ENCODE measurements around the gene UNC45A. TPM values are rescaled to one million over a fixed set of nuclear protein-coding genes. Genes with fewer than 3 reads are reported as not detected.

Gene UNC45A
- total and polyA plus RNA-seq, 4 experiments from 2014 or later, result 41.7 to 72.3 (median 70.0) TPM

DNA sequence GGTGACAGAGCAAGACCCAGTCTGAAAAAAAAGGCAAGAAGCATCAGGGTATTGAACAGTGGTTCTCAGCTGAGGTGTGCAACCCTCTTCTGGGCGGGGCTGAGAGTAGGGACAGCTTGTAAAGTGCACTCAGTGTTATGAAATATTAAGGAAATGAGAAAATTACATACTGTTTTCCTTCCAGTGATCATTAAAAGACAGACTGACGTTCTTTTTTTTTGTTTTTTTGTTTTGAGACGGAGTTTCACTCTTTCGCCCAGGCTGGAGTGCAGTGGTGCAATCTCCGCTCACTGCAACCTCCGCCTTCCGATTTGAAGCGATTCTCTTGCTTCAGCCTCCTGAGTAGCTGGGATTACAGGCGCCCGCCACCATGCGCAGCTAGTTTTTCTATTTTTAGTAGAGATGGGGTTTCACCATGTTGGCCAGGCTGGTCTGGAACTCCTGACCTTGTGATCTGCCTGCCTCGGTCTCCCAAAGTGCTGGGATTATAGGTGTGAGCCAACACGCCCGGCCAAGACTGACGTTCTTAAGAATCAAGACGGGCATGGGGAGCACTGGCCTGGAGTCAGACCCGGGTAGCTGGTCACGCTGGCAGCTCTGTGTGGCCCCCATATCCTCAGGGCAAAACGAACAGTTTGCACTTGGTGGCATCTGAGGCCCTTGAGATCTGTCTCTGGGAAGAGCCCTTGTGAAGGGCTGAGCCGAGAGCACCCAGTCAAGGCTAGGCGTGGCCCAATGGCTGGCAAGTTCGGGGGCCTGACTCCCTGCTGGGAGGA, 20.6 kb upstream of the UNC45A start:
- Mint-ChIP-seq H3K4me1 (no peaks in the 10 kb centered on the region), H3K4me3 (no peak overlapping the region), H3K36me3 (peaks cover 59 to 79% of the 10 kb centered on the region in 2 donors), H3K9me3 (no peaks in the 10 kb centered on the region), H3K27me3 (no peaks in the 10 kb centered on the region), H3K27ac (peak overlapping the region in 2 of 7 donors; percentile 46 to 57)
- Histone ChIP-seq H3K36me3 (ENCODE audit: insufficient read depth, low read length) (peaks cover 90% of the 10 kb centered on the region), H3K4me1 (ENCODE audit: insufficient read depth, low read length) (no peaks in the 10 kb centered on the region), H3K27ac (ENCODE audit: low read depth, low read length) (no peak overlapping the region), H3K9me3 (ENCODE audit: control insufficient read depth in 1 of 2, low read length in 2 of 2) (no peaks in the 10 kb centered on the region), H3K27me3 (ENCODE audit: insufficient read depth, low read length) (no peaks in the 10 kb centered on the region), H3K4me3 (ENCODE audit: low read length in 2 of 2) (no peak overlapping the region)
- intact Hi-C loops (cut with micrococcal nuclease), result no loop called here
- DNase-seq, result no peak
- ChIA-PET POLR2A (ENCODE audit: partially characterized antibody) (interaction anchor here (1.1 to 2.0 kb wide), 2 partner anchors 12 to 15 kb away, joined by 3 to 11 read pairs; partner anchors contain the start of gene MAN2A2), CTCF (ENCODE audit: partially characterized antibody) (interaction anchor here (2.2 kb wide), 1 partner anchor 18 kb away, joined by 13 read pairs; the partner anchor contains the start of gene HDDC3)

DNA sequence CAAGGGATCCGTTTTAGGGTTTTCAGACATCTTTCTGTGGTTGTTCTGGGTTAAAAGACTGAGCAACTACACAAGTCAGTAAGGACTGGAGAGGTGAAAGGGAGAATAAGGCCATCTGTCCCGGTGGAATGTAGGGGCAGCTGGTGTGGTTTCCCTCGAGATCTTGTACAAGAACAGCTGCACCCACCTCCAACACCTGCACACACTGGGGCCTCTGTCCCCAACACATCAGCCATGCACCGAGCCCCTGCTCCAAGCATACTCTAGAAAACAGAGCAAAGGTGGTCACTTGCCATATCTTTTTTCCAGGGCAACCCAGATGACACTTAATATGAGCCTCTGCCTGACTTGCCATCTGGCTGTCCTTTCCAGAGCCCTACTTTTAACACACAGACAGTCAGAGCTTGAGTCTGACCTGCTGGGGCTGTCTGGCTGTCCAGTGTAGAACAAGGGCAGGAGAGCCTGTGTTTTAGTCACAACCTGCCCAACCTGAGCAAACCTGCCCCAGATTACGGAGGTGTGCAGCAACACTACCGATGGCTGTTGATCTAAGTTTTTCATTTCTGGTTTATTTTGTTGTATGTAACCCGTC, 19.8 kb upstream of the UNC45A start:
- Histone ChIP-seq H3K27me3 (ENCODE audit: insufficient read depth, low read length) (no peaks in the 10 kb centered on the region), H3K36me3 (ENCODE audit: insufficient read depth, low read length) (peaks cover 92% of the 10 kb centered on the region), H3K4me1 (ENCODE audit: insufficient read depth, low read length) (no peaks in the 10 kb centered on the region), H3K4me3 (ENCODE audit: low read length in 2 of 2) (no peak overlapping the region), H3K27ac (ENCODE audit: low read depth, low read length) (no peak overlapping the region), H3K9me3 (ENCODE audit: control insufficient read depth in 1 of 2, low read length in 2 of 2) (no peaks in the 10 kb centered on the region)
- H3K36me3 Mint-ChIP-seq, result peaks cover 66 to 81% of the 10 kb centered on the region in 2 donors
- no peaks in the 10 kb centered on the region for H3K27me3 Mint-ChIP-seq
- no peaks in the 10 kb centered on the region for H3K9me3 Mint-ChIP-seq
- intact Hi-C loops (cut with micrococcal nuclease), result no loop called here
- CTCF ChIA-PET (ENCODE audit: partially characterized antibody), result interaction anchor here (1.0 kb wide), 1 partner anchor 17 kb away, joined by 3 read pairs; the partner anchor contains the start of gene HDDC3
- no peaks in the 10 kb centered on the region for H3K4me1 Mint-ChIP-seq
- H3K27ac Mint-ChIP-seq, result peak overlapping the region in 1 of 7 donors; percentile 7
- no peak for DNase-seq
- H3K4me3 Mint-ChIP-seq, result no peak overlapping the region
- POLR2A ChIA-PET (ENCODE audit: partially characterized antibody), result no interaction called here

DNA sequence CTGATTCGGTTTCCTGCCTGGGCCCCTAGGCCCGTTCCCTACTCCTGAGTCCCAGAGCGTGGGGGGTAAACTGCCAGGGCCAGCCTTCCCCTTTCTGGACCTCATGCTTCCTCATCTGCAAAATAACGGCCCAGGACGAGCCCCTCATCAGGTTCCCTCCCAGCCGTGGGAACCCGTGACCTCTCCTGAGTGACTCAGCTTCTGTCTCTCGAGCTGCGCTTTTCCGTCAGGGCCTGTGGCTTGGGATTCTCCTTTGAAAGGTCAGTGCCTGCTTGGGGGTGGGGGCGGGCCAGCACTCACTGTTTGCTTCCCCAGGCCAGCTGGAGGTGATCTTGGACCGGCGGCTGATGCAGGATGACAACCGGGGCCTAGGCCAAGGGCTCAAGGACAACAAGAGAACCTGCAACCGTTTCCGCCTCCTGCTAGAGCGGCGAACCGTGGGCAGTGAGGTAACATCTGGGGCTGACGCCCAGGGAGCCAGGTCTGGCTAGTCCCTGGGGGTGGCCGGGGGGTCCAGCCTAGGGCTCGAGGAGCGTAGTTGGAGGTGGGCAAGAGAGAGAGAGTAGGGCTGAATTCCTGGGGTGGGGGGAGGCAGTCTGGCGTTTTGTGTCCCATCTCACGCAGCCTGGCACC, 19.2 kb upstream of the UNC45A start:
- CTCF ChIA-PET (ENCODE audit: partially characterized antibody), result interaction anchor here (1.0 kb wide), 1 partner anchor 17 kb away, joined by 3 read pairs; the partner anchor contains the start of gene HDDC3
- no peaks in the 10 kb centered on the region for H3K4me1 Mint-ChIP-seq
- Histone ChIP-seq H3K36me3 (ENCODE audit: insufficient read depth, low read length) (peaks cover 91% of the 10 kb centered on the region), H3K27ac (ENCODE audit: low read depth, low read length) (no peak overlapping the region), H3K27me3 (ENCODE audit: insufficient read depth, low read length) (no peaks in the 10 kb centered on the region), H3K9me3 (ENCODE audit: control insufficient read depth in 1 of 2, low read length in 2 of 2) (no peaks in the 10 kb centered on the region), H3K4me3 (ENCODE audit: low read length in 2 of 2) (no peak overlapping the region), H3K4me1 (ENCODE audit: insufficient read depth, low read length) (no peaks in the 10 kb centered on the region)
- H3K27ac Mint-ChIP-seq, result peak overlapping the region in 1 of 7 donors; percentile 68
- DNase-seq, result no peak
- H3K27me3 Mint-ChIP-seq, result no peaks in the 10 kb centered on the region
- no peak overlapping the region for H3K4me3 Mint-ChIP-seq
- no peaks in the 10 kb centered on the region for H3K9me3 Mint-ChIP-seq
- peaks cover 63 to 83% of the 10 kb centered on the region in 2 donors for H3K36me3 Mint-ChIP-seq
- intact Hi-C loops (cut with micrococcal nuclease), result no loop called here
- POLR2A ChIA-PET (ENCODE audit: partially characterized antibody), result no interaction called here

DNA sequence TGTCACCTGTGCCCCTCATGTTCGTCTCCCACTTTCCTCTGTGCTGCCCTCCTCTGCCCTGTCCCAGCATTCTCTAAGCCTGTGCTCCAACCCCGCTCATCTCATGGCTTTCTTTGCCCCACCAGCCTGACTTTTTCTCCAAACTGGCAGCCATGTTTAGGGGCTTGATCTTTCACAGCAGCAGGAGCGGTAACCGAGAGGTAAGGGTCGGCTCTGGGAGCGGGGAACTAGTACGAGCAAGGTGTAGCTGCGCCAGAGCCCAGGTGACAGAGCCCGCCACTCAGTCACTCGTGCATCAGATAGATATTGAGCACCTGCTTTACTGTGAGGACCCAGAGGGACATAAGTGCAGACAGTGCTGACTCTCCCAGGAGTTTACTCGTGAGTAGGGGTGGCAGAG, 18.6 kb upstream of the UNC45A start:
- H3K4me1 ChIP-seq (ENCODE audit: insufficient read depth, low read length), result no peaks in the 10 kb centered on the region
- peaks cover 91% of the 10 kb centered on the region for H3K36me3 ChIP-seq (ENCODE audit: insufficient read depth, low read length)
- intact Hi-C loops (cut with micrococcal nuclease), result no loop called here
- DNase-seq, result no peak
- Mint-ChIP-seq H3K27me3 (no peaks in the 10 kb centered on the region), H3K27ac (peak overlapping the region in 2 of 7 donors; percentile 18 to 68), H3K9me3 (no peaks in the 10 kb centered on the region), H3K4me1 (no peaks in the 10 kb centered on the region), H3K4me3 (no peak overlapping the region), H3K36me3 (peaks cover 65 to 87% of the 10 kb centered on the region in 2 donors)
- H3K9me3 ChIP-seq (ENCODE audit: control insufficient read depth in 1 of 2, low read length in 2 of 2), result no peaks in the 10 kb centered on the region
- ChIA-PET CTCF (ENCODE audit: partially characterized antibody) (interaction anchor here (1.0 kb wide), 1 partner anchor 16 kb away, joined by 3 read pairs; the partner anchor contains the start of gene HDDC3), POLR2A (ENCODE audit: partially characterized antibody) (interaction anchor here (1.0 kb wide), 1 partner anchor 13 kb away, joined by 3 read pairs; the partner anchor contains the start of gene MAN2A2)
- H3K27me3 ChIP-seq (ENCODE audit: insufficient read depth, low read length), result no peaks in the 10 kb centered on the region
- no peak overlapping the region for H3K27ac ChIP-seq (ENCODE audit: low read depth, low read length)
- H3K4me3 ChIP-seq (ENCODE audit: low read length in 2 of 2), result no peak overlapping the region

- Mint-ChIP-seq H3K36me3 (peaks cover 64 to 85% of the 10 kb centered on the region in 2 donors), H3K27me3 (no peaks in the 10 kb centered on the region), H3K27ac (no peak overlapping the region), H3K4me3 (no peak overlapping the region), H3K4me1 (no peaks in the 10 kb centered on the region), H3K9me3 (no peaks in the 10 kb centered on the region)
- no peak overlapping the region for H3K27ac ChIP-seq (ENCODE audit: low read depth, low read length)
- H3K9me3 ChIP-seq (ENCODE audit: control insufficient read depth in 1 of 2, low read length in 2 of 2), result no peaks in the 10 kb centered on the region
- ChIA-PET POLR2A (ENCODE audit: partially characterized antibody) (interaction anchor here (1.0 to 5.7 kb wide), 2 partner anchors 14 to 15 kb away, joined by 3 to 40 read pairs; partner anchors contain the start of genes HDDC3, MAN2A2 and UNC45A), CTCF (ENCODE audit: partially characterized antibody) (interaction anchor here (1.9 to 2.8 kb wide), 2 partner anchors 14 to 16 kb away, joined by 5 to 6 read pairs; partner anchors contain the start of gene HDDC3)
- no peaks in the 10 kb centered on the region for H3K4me1 ChIP-seq (ENCODE audit: insufficient read depth, low read length)
- intact Hi-C loops (cut with micrococcal nuclease), result no loop called here
- no peak overlapping the region for H3K4me3 ChIP-seq (ENCODE audit: low read length in 2 of 2)
- DNase-seq, result no peak
- no peaks in the 10 kb centered on the region for H3K27me3 ChIP-seq (ENCODE audit: insufficient read depth, low read length)
- peaks cover 82% of the 10 kb centered on the region for H3K36me3 ChIP-seq (ENCODE audit: insufficient read depth, low read length)
These were observed 17.5 kb upstream of the UNC45A start for GRCh38 chr15:90917569-90917968.

DNA sequence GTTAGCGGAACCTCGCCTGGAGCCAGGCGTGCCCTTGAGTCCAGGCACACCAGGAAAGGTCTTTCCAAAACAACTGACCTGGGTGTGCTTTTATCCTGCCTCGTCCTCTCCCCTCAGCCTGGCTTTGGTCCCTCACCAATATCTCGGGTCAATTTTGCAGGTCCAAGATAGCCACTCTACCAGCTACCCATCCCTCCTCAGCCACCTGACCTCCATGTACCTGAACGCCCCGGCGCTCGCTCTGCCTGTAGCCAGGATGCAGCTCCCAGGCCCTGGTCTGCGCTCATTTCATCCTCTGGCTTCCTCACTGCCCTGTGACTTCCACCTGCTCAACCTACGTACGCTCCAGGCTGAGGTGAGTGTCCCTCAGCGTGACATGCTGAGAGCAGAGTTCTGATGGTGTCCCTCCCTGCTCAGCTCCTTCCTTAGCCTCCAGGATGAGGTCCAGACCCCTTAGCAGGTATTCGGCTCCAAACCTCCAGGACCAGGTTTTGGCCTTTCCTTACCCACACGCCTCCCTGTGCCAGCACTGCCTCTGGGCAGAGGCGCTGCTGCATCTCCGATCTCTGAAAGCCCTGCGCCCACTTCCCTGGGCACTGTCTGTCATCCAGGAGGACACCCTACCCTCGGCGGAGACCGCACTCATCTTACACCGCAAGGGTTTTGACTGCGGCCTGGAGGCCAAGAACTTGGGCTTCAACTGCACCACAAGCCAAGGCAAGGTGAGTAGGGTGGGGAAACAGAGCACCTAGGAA, 16.9 kb upstream of the UNC45A start:
- ChIA-PET POLR2A (ENCODE audit: partially characterized antibody) (interaction anchor here (0.9 to 5.7 kb wide), 2 partner anchors 14 to 16 kb away, joined by 3 to 40 read pairs; partner anchors contain the start of genes HDDC3 and UNC45A), CTCF (ENCODE audit: partially characterized antibody) (interaction anchor here (1.9 to 2.8 kb wide), 2 partner anchors 14 to 15 kb away, joined by 5 to 6 read pairs; partner anchors contain the start of gene HDDC3)
- H3K27ac ChIP-seq (ENCODE audit: low read depth, low read length), result no peak overlapping the region
- peak overlapping the region in 1 of 7 donors; percentile 47 for H3K27ac Mint-ChIP-seq
- H3K27me3 ChIP-seq (ENCODE audit: insufficient read depth, low read length), result no peaks in the 10 kb centered on the region
- H3K27me3 Mint-ChIP-seq, result no peaks in the 10 kb centered on the region
- H3K4me3 Mint-ChIP-seq, result no peak overlapping the region
- no peaks in the 10 kb centered on the region for H3K4me1 Mint-ChIP-seq
- H3K36me3 ChIP-seq (ENCODE audit: insufficient read depth, low read length), result peaks cover 75% of the 10 kb centered on the region
- H3K9me3 Mint-ChIP-seq, result no peaks in the 10 kb centered on the region
- H3K9me3 ChIP-seq (ENCODE audit: control insufficient read depth in 1 of 2, low read length in 2 of 2), result no peaks in the 10 kb centered on the region
- H3K4me1 ChIP-seq (ENCODE audit: insufficient read depth, low read length), result no peaks in the 10 kb centered on the region
- intact Hi-C loops (cut with micrococcal nuclease), result no loop called here
- no peak overlapping the region for H3K4me3 ChIP-seq (ENCODE audit: low read length in 2 of 2)
- peaks cover 57 to 79% of the 10 kb centered on the region in 2 donors for H3K36me3 Mint-ChIP-seq
- no peak for DNase-seq
